BJ (cell line): Measurements from ENCODE around the gene CEP83. TPM values are rescaled to one million over a fixed set of nuclear protein-coding genes. Genes with fewer than 3 reads are reported as not detected.

Source experiments
- CTCF ChIA-PET: fragments of 350-600 bp; formaldehyde crosslinking; extraction: SDS; loops from one replicate; lab custom pipeline; 2021; ENCODE audit warnings: antibody characterized with exemption, inconsistent platforms; lab: Yijun Ruan, JAX
- POLR2A ChIA-PET: fragments of 300-600 bp; sonication (Branson Sonifier 250); formaldehyde crosslinking; extraction: SDS; loops from one replicate; lab custom pipeline; 2021; ENCODE audit warnings: antibody characterized with exemption; lab: Charles Lee
- DNase-seq: peaks from one replicate; pipeline ENCODE4 v3.0.0-alpha.2; 2011; ENCODE audit warnings: low read depth
- H3K27me3 ChIP-seq: 2 replicates; pipeline ENCODE4 v1.6.0; 2011; ENCODE audit warnings: low read length; ENCODE audit not compliant: control insufficient read depth, insufficient read depth
- H3K36me3 ChIP-seq: 2 replicates; pipeline ENCODE4 v1.5.1; 2011; ENCODE audit warnings: low read length; ENCODE audit not compliant: control insufficient read depth, insufficient read depth
- H3K4me3 ChIP-seq: 2 replicates; pipeline ENCODE4 v1.5.1; 2011; ENCODE audit warnings: low read depth, mild to moderate bottlenecking, control low read depth, low read length
- polyA plus RNA-seq: library from polyadenylated mRNA; depleted of rRNA; stranded (reverse); fragments of >200 nt; gene quantifications from 2 replicates; pipeline ENCODE4 v1.2.3, GENCODE V29; 2011
- TF ChIP-seq, protein P1 (sequence below): IDR thresholded peaks from 2 replicates; pipeline ENCODE4 v1.5.1; 2011; ENCODE audit warnings: low read depth, mild to moderate bottlenecking, control low read depth, inconsistent platforms, low read length, moderate library complexity; ENCODE audit not compliant: insufficient read depth

Gene CEP83
- polyA plus RNA-seq, 1 experiment, result 5.7 TPM

DNA sequence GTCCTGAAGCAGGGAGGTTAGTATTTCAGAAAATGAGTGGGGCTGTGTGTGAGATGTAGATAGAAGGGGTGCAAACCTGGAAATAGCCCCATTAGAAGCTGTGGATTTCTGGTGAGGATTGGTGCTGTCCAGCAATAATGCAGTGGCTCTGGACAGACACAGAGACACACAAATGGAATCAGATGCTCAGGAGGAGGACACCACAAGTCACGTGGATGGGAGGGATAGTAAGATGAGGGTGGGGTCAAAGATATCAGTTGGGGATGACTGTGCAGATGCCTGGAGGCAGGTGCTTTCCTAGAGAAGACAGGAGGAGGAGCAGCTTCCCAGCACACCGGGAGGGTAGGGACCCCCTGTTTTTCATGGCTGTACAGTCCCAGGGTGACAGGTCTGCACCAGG lies 174.8 kb downstream of the CEP83 start:
- ChIA-PET POLR2A (no interaction called here), CTCF (interaction anchor here (0.8 to 1.6 kb wide), 3 partner anchors 13 to 95 kb away, joined by 3 read pairs; no protein-coding TSS in a partner anchor)
- no peak for DNase-seq
- Histone ChIP-seq H3K4me3 (no peak overlapping the region), H3K27me3 (no peaks in the 10 kb centered on the region), H3K36me3 (no peaks in the 10 kb centered on the region; the same call in 1 of the 2 replicates)
- TF ChIP-seq, protein P1, sequence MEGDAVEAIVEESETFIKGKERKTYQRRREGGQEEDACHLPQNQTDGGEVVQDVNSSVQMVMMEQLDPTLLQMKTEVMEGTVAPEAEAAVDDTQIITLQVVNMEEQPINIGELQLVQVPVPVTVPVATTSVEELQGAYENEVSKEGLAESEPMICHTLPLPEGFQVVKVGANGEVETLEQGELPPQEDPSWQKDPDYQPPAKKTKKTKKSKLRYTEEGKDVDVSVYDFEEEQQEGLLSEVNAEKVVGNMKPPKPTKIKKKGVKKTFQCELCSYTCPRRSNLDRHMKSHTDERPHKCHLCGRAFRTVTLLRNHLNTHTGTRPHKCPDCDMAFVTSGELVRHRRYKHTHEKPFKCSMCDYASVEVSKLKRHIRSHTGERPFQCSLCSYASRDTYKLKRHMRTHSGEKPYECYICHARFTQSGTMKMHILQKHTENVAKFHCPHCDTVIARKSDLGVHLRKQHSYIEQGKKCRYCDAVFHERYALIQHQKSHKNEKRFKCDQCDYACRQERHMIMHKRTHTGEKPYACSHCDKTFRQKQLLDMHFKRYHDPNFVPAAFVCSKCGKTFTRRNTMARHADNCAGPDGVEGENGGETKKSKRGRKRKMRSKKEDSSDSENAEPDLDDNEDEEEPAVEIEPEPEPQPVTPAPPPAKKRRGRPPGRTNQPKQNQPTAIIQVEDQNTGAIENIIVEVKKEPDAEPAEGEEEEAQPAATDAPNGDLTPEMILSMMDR, result no peak

- Histone ChIP-seq H3K27me3 (no peaks in the 10 kb centered on the region), H3K36me3 (no peaks in the 10 kb centered on the region; the same call in 1 of the 2 replicates), H3K4me3 (no peak overlapping the region)
- TF ChIP-seq, protein P1, result no peak
- no peak for DNase-seq
- ChIA-PET CTCF (no interaction called here), POLR2A (no interaction called here)
Observed at GRCh38 chr12:94284046-94284445, 175.6 kb downstream of the CEP83 start.

DNA sequence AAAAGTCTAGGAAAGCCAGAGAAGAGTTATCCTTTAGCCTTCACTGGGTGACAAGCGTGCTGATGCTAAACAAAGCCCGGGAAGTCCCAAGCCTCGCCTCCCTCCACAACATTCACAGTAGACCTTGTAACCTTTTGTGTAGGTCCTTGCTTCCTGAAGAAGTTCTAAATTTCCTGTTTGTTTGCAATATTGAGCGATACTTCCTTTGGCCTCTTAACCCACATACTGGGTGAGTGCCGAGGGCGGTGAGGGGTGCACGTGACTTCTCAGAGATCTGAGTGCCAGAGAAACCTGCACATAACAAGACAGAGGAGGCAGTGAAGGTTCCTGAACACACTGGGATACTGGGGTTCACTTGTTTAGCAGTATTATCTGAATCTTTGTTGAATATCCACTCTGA lies 177.0 kb downstream of the CEP83 start:
- ChIA-PET POLR2A (no interaction called here), CTCF (no interaction called here)

DNA sequence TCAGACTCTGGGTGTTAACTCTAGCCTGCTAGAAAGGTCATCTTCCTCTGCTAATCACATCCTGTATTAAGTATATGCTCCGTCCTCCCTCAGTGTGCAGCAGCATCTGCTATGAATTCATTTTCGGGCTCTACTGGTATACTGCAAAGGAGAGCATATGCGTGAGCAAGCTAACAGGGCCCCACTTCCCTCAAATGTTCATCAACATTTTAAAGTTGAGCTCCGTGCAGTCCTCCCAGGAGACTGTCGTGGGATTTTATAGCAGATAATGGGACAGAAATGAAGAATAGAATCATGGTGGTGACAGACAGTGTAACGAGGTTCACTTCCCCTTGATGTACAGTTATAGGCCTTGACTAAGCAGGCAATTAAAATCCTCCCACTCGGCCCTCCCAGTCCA lies 179.6 kb downstream of the CEP83 start:
- Histone ChIP-seq H3K27me3 (no peaks in the 10 kb centered on the region), H3K4me3 (no peak overlapping the region), H3K36me3 (no peaks in the 10 kb centered on the region)
- DNase-seq, result no peak
- TF ChIP-seq, protein P1, result no peak
- POLR2A ChIA-PET, result no interaction called here
- CTCF ChIA-PET, result no interaction called here

More for the DNA sequence above, 177.0 kb downstream of the CEP83 start:
- no peaks in the 10 kb centered on the region; the same call in 1 of the 2 replicates for H3K36me3 ChIP-seq
- H3K4me3 ChIP-seq, result no peak overlapping the region
- no peaks in the 10 kb centered on the region for H3K27me3 ChIP-seq
- DNase-seq, result no peak
- TF ChIP-seq, protein P1, result no peak

GRCh38 chr12:94277426-94278000 lies 182.2 kb downstream of the CEP83 start:
- H3K27me3 ChIP-seq, result no peaks in the 10 kb centered on the region
- no peak for DNase-seq
- TF ChIP-seq, protein P1, result no peak
- ChIA-PET POLR2A (no interaction called here), CTCF (interaction anchor here (1.9 kb wide), 1 partner anchor 13 kb away, joined by 5 read pairs; no protein-coding TSS in a partner anchor)
- H3K4me3 ChIP-seq, result no peak overlapping the region
- no peaks in the 10 kb centered on the region for H3K36me3 ChIP-seq
